ENCODE data around the gene MIS18A.

MIS18A gene

GRCh38 chr21:32233722-32234301 is 45.0 kb downstream of the MIS18A start:
- H3K9me3 Mint-ChIP-seq, result peaks cover 9% of the 10 kb centered on the region
- no peaks in the 10 kb centered on the region for H3K36me3 Mint-ChIP-seq (ENCODE audit: low read depth)
- H3K27ac Mint-ChIP-seq, result no peak overlapping the region
- no peaks in the 10 kb centered on the region for H3K27me3 Mint-ChIP-seq
- no peak overlapping the region for H3K4me3 Mint-ChIP-seq
- intact Hi-C loops (cut with micrococcal nuclease), result no loop called here
- no peaks in the 10 kb centered on the region for H3K4me1 Mint-ChIP-seq (ENCODE audit: low read depth)

- H3K27ac Mint-ChIP-seq, result no peak overlapping the region
- H3K9me3 Mint-ChIP-seq, result peaks cover 2% of the 10 kb centered on the region
- H3K36me3 Mint-ChIP-seq (ENCODE audit: low read depth), result no peaks in the 10 kb centered on the region
- H3K4me1 Mint-ChIP-seq (ENCODE audit: low read depth), result no peaks in the 10 kb centered on the region
- H3K4me3 Mint-ChIP-seq, result no peak overlapping the region
- H3K27me3 Mint-ChIP-seq, result no peaks in the 10 kb centered on the region
- intact Hi-C loops (cut with micrococcal nuclease), result no loop called here
These were observed 45.7 kb downstream of the MIS18A start for GRCh38 chr21:32233055-32233546.

GRCh38 chr21:32226444-32226843 is 52.4 kb downstream of the MIS18A start:
- Mint-ChIP-seq H3K36me3 (ENCODE audit: low read depth) (no peaks in the 10 kb centered on the region), H3K9me3 (peaks cover 23% of the 10 kb centered on the region), H3K27ac (no peak overlapping the region), H3K4me1 (ENCODE audit: low read depth) (no peaks in the 10 kb centered on the region), H3K4me3 (no peak overlapping the region), H3K27me3 (no peaks in the 10 kb centered on the region)
- intact Hi-C loops (cut with micrococcal nuclease), result no loop called here

Measured in dendritic cell treated with granulocyte-macrophage colony-stimulating factor and Interleukin-4, amounts not matched to agents 40 ng/mL and 50 ng/mL, for 4 days (primary cell).